DMS 273 treated with DMSO at 0.1 percent for 48 hours (cell line): ENCODE data around the gene PI4K2A.
A peak's percentile ranks its signal among the peaks of the same experiment; 100 is the strongest.
"Not testable (repeated sequence)": the region's sequence is repeated elsewhere in the genome, so short reads cannot be mapped to it uniquely, and the experiment has no call there.

Experiments used
- DNase-seq: peaks from one replicate; lab custom pipeline; 2025; lab: John Stamatoyannopoulos, UW

PI4K2A gene

DNA sequence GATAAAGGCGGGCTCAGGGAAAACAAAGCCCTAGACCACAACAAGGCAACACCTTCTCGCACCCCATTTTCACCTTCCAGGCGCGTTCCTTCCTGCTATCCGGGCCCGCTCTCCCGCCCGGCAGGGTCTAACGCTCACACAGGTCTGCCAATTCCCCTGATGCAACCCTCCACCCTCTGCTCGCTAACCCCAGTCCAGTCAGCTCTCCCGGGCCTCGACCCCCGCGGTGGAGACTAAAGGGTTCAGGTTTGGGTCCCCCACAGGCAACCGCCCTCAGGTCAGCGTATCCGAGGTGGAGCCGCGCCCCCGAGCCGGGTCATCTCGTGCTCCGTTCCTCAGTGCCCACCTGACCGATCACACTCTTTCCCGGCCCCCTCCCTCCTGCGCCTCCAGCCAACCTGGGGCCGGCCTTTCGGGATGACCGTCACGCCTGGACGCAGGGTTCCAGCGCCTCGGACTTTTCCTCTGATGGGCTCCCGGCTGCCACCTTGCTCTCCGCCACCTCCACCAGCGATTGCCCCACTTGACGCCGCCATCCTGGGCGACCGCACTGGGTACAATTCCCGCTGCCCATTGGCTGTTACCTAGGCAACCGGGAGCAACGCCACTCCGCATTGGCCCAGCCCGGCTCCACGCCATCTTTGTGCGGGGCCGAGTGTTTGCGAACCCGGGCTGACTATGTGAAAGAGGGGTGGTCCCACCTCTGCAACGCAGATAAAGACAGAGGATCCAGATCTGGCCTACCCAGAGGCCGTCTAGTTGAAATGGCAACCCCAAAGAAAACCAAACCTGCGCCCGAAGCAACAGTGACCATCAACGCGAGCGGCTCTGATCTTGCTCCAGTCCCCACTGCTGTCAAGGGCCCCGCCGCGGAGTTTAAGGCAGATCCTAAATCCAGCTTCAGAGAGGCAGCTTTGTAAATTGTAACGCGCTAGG lies 7.3 kb upstream of the PI4K2A start, which contains the start of gene MORN4:
TSS of gene MORN4 (minus strand) at position 552 of the 936 bp plus-strand sequence. CDS start 13,847 bp downstream, outside the sequence.
- peak; percentile 68 for DNase-seq

DNA sequence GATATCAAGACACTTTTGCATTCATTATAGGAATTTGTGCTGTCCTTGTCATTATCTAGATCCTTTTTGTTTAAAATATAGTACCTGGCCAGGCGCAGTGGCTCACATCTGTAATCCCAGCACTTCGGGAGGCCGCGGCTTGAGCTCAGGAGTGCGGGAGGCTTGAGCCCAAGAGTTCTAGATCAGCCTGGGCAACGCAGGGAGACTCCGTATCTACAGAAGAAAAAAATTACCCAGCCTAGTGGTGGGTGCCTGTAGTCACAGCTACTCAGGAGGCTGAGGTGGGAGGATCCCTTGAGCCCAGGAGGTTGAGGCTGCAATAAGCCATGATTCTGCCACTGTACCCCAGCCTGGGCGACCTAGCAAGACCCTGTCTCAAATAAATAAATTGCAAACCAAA lies 6.5 kb upstream of the PI4K2A start:
- DNase-seq = no peak

DNA sequence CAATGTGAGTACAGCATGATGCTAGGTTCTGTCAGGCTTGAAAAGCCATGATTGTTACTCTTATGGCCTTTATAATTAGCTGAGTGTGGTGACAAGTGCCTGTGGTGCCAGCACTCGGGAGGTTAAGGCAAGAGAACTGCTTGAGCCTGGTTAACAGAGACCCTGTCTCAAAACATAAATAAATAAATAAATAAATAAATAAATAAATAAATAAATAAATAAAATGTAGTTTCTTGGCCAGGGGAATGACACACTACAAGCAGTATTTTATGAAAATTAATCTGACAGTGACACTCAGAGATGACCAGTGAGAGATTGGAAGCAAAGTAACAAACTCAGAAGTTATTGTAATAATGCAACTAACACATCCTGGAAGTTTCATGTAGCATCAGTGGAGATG lies 4.9 kb upstream of the PI4K2A start:
- no peak for DNase-seq

DNA sequence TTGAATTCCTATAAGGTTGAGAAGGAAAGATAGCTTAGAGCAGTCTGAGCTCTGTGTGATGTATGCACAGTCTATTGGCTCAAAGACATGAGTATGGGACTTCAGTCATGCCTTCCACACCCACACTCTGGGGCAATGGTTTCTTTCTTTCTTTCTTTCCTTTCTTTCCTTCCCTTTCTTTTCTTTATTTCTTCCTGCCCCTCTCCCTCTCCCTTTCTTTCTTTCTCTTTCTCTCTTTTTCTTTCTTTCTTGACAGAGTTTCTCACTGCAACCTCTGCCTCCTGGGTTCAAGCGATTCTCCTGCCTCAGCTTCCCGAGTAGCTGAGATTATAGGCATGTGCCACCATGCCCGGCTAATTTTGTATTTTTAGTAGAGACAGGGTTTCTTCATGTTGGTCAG lies 1.4 kb upstream of the PI4K2A start:
- not testable (repeated sequence) for DNase-seq

GRCh38 chr10:97640868-97641811 lies 669 bp downstream of the PI4K2A start:
- no peak for DNase-seq

GRCh38 chr10:97642471-97643159 lies 2.1 kb downstream of the PI4K2A start:
- not testable (repeated sequence) for DNase-seq

- DNase-seq = no peak
Measured at GRCh38 chr10:97643441-97643985, 3.0 kb downstream of the PI4K2A start.

GRCh38 chr10:97644936-97645335 lies 4.5 kb downstream of the PI4K2A start:
- no peak for DNase-seq

GRCh38 chr10:97647556-97647955 lies 7.1 kb downstream of the PI4K2A start:
- DNase-seq = no peak

DNA sequence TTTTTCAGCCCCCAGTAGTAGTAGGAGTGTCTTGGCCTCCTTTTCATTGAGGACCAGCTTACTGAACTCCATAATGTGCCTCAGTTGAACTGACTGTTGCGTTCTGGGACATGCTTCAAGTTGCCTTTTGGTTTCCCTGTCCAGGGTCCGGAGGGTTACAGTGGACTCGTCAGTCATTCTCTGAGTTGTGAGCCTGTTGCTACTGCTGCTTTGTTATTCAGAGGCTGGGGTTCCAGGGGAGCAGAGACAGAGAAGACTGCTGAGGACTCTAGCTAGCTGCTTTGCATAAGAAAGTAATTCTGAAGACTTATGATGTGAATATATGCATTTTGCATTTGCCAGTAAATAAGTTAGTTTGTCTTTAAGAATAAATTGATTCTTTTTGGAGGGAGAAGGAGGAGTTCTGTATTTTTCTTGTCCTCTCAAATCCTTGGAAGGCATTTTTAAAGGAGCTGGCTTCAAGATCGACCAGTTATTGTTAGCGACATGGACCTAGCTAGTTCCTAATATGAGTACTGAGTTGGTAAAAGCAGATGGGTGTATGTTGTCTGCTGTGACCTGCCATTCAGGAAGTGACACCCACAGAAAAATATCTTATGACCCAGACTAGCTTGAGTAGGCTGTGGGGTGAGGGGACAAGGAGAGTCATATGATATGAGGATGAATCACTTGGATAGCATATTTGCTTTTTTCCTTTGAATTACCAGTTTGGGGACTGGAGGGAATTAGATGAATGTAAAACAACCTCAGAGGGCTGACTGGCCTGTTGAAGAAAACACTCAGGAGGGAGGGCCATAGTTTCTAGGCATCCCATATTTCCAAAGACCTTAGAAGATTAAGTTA lies 8.3 kb downstream of the PI4K2A start:
- no peak for DNase-seq

- DNase-seq = not testable (repeated sequence)
Measured at GRCh38 chr10:97649405-97649750, 8.9 kb downstream of the PI4K2A start.

DNA sequence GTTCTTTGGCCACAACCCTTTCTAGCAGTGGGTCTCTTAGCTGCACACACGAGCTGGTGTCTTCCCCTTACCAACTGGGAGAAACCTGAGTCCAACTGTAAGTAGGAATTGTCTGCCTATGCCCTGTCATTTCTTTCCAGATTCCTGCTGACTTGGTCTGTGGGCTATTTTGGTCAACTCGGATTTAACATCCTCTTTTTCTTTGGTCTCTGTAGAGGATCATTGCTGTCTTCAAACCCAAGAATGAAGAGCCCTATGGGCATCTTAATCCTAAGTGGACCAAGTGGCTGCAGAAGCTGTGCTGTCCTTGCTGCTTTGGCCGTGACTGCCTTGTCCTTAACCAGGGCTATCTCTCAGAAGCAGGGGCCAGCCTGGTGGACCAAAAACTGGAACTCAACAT lies 10.3 kb downstream of the PI4K2A start:
- no peak for DNase-seq

GRCh38 chr10:97651773-97652172 lies 11.3 kb downstream of the PI4K2A start:
- DNase-seq = no peak

- no peak for DNase-seq
Measured at GRCh38 chr10:97656777-97657176, 16.3 kb downstream of the PI4K2A start.

GRCh38 chr10:97659589-97659988 lies 19.1 kb downstream of the PI4K2A start:
- no peak for DNase-seq

DNA sequence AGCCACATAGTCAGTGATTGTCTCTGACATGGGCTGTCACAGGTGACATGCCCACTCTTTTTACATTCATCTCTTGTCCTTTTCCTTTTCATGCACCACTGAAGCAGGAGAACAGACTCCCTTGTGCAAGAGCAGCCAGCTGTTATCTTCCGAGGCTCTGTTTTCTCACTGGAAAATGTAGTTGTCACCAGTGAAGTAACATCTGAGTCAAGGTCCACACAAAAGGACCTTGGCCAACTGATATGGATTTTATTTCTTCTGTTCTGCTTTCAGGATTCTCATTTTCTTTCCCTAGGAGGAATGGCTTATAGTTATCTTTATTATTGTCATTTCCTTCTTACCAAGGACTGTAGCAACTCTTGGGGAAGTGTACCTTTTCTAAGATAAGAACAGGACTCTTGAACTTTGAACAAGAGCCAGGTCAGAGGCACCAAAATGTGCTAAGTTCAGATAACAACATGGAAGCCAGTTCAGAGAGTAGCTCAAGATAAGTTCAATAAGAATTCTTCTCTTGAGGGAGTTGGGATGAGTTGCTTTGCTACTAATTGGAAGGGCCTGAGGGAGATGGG lies 23.9 kb downstream of the PI4K2A start:
- DNase-seq = no peak

DNA sequence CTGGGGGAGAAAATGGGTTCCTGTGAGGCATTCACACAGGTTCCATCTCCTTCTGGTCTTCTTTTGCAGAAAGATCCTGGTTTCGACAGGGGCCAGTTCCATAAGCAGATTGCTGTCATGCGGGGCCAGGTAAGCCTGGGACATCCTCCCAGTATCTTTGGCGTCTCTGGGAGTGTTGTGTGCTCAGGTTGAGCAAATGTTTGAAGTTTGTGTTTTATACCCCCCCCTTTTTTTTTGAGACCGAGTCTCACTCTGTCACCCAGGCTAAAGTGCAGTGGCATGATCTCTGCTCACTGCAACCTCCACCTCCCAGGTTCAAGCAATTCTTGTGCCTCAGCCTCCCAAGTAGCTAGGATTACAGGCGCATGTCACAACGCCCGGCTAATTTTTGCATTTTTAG lies 26.5 kb downstream of the PI4K2A start:
- DNase-seq = no peak

DNA sequence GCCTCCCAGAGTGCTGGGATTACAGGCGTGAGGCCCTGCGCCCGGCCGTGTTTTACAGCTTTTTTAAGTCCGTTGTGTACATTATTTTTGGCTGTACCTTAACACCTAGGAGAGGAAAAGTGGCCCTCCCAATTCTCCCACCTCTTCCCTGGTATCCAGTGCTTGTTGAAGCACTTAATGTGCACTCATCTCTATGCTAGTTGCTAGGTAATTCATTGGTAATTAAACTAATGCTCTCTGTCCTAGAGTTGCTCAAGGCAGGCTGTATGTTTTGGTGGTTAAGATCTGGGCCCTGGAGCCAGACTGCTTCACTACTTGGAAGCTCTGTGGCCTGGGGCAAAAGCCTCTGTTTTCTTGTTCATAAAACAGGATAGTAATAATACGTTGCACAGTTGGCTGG lies 27.0 kb downstream of the PI4K2A start:
- no peak for DNase-seq

- DNase-seq = no peak
Measured at GRCh38 chr10:97669571-97669970, 29.1 kb downstream of the PI4K2A start.

DNA sequence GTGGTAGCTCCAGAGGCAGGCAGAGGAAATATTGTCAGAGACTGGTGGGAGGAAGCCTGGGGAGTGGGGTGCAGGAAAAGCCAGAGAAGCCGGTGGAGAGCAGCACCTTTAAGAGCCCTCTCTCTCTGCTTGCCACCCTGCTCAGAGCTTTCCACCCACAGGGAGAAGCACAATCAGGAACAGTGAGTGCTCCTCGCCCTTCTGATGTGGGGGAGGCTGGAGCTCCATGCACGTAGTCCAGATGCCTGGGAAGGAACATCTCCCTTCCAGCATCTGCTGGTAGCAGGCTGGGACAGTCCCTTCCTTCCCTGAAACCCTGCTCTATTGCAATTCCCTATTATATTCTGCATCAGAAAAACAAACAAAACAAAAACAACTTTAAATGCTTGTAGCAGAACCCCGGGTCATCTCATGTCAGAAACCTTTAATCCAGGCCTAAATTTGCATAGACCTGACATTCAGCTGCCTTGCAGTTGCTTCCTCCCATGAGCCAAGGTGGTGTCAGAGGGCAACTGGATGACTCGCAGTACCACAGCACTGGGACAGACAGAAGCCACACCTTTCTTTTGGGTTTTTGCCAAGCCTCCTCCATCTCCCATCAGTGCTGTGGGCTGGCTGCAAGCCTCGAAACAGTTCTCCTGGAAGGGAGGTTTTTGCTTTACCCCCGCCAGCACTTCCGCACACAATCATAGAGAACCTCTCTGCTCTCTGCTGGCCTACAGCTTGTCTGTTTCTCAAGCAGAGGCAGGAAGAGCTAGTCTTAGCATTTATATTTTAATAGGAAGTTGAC lies 33.5 kb downstream of the PI4K2A start:
- no peak for DNase-seq
